HepG2 (cell line): Measurements from ENCODE around the gene HIF3A. TPM values are rescaled to one million over a fixed set of nuclear protein-coding genes. Genes with fewer than 3 reads are reported as not detected.

Source experiments
- ATAC-seq: fragments of 200-7000 bp; cut with Tn5 transposase; 3 replicates; pipeline ENCODE4 v1.9.1; 2020; ENCODE audit warnings: mild to moderate bottlenecking, moderate library complexity
- BruUV-seq: library from RNA; stranded (reverse); fragments of 400-500 nt; replicated peaks from 2 replicates; lab custom pipeline; 2021; lab: Mats Ljungman, UMichigan
- CTCF ChIA-PET: fragments of 300-600 bp; formaldehyde crosslinking; extraction: SDS; loops from one replicate; lab custom pipeline; 2021; ENCODE audit warnings: low total read pairs, inconsistent platforms, low intra/inter-chr PET ratio; lab: Yijun Ruan, JAX
- POLR2A ChIA-PET: fragments of 350-600 bp; sonication (Branson Sonifier 250); formaldehyde crosslinking; loops from one replicate; lab custom pipeline; 2020; ENCODE audit warnings: antibody characterized with exemption, inconsistent platforms; lab: Yijun Ruan, JAX
- DNase-seq: peaks from one replicate; pipeline ENCODE4 v3.0.0-alpha.2; 2015; ENCODE audit warnings: low spot score
- FAIRE-seq: peaks from 3 replicates; lab custom pipeline; 2011; peaks lifted over from hg19 to GRCh38; lab: Jason Lieb, UNC
- H2AFZ ChIP-seq: one replicate; pipeline ENCODE4 v1.6.1; 2011; ENCODE audit warnings: low read length, inconsistent platforms
- H3K27ac ChIP-seq: fragments of 300-600 bp; 3 replicates; pipeline ENCODE4 v1.8.0; 2011; ENCODE audit warnings: mixed run types, mild to moderate bottlenecking, mixed read lengths, low read length, inconsistent platforms; ENCODE audit not compliant: insufficient read depth; ENCODE audit errors: extremely low read length
- H3K27me3 ChIP-seq, 2 experiments: fragments of 200-600 bp in 1 of 2; 2 replicates in 1 of 2; 3 replicates in 1 of 2; pipeline versions ENCODE4 v1.6.0 to v1.8.0; 2011; ENCODE audit warnings: low read length in 2 of 2, mild to moderate bottlenecking in 2 of 2, moderate library complexity in 2 of 2, inconsistent platforms in 1 of 2; ENCODE audit not compliant: insufficient read depth in 2 of 2, control insufficient read depth in 1 of 2
- H3K36me3 ChIP-seq, 2 experiments: fragments of 200-600 bp in 1 of 2; replicated peaks in 1 of 2; 2 replicates in 1 of 2; 3 replicates in 1 of 2; pipeline versions ENCODE4 v1.5.1 to v1.8.0; 2011; ENCODE audit warnings: low read length in 2 of 2, inconsistent platforms in 1 of 2; ENCODE audit not compliant: insufficient read depth in 2 of 2, control insufficient read depth in 1 of 2
- H3K4me1 ChIP-seq: 2 replicates; pipeline ENCODE4 v1.5.1; 2012; ENCODE audit warnings: low read length, inconsistent platforms; ENCODE audit not compliant: insufficient read depth
- H3K4me2 ChIP-seq: 2 replicates; pipeline ENCODE4 v1.6.0; 2011; ENCODE audit warnings: low read depth, low read length, inconsistent platforms
- H3K4me3 ChIP-seq, 3 experiments: fragments of 200-600 bp in 1 of 3; sonication (generic), shearing (Covaris generic) in 1 of 3; replicated peaks in 1 of 3; 2 replicates each; pipeline ENCODE4 v1.5.1; 2011 to 2016; ENCODE audit warnings: low read length in 3 of 3, inconsistent platforms in 2 of 3, low read depth in 2 of 3, mild to moderate bottlenecking in 2 of 3, control low read depth in 1 of 3, mixed read lengths in 1 of 3; ENCODE audit not compliant: insufficient read depth in 1 of 3
- H3K79me2 ChIP-seq: one replicate; pipeline ENCODE4 v1.6.1; 2011; ENCODE audit warnings: low read length, inconsistent platforms; ENCODE audit not compliant: insufficient read depth
- H3K9ac ChIP-seq: 2 replicates; pipeline ENCODE4 v1.6.0; 2011; ENCODE audit warnings: mild to moderate bottlenecking, low read depth, low read length, inconsistent platforms; ENCODE audit not compliant: insufficient read depth
- H3K9me3 ChIP-seq: 2 replicates; pipeline ENCODE4 v1.5.1; 2012; ENCODE audit warnings: mild to moderate bottlenecking, low read length
- H4K20me1 ChIP-seq: 2 replicates; pipeline ENCODE4 v1.6.0; 2011; ENCODE audit warnings: inconsistent platforms, mild to moderate bottlenecking, low read length, moderate library complexity; ENCODE audit not compliant: insufficient read depth
- CCAR2 ChIP-seq: fragments of 200-400 bp; formaldehyde crosslinking; optimal IDR thresholded peaks from 2 replicates; pipeline ENCODE3; 2018; ENCODE audit warnings: low read depth, mild to moderate bottlenecking, low read length, moderate library complexity
- CHCHD3 ChIP-seq: sonication (generic); formaldehyde crosslinking; IDR thresholded peaks from 2 replicates; pipeline ENCODE4 v1.8.0; 2022; ENCODE audit warnings: mild to moderate bottlenecking, missing genetic modification reagents, moderate library complexity
- CREB3 ChIP-seq: sonication (generic); formaldehyde crosslinking; IDR thresholded peaks from 2 replicates; pipeline ENCODE4 v1.5.0; 2020; ENCODE audit warnings: missing genetic modification reagents
- HBP1 ChIP-seq: IDR thresholded peaks from 2 replicates; pipeline ENCODE4 v1.6.1; 2016; ENCODE audit warnings: low read depth, control low read depth
- KDM1A ChIP-seq: IDR thresholded peaks from 2 replicates; pipeline ENCODE4 v1.6.1; 2016; ENCODE audit warnings: missing compliant biosample characterization
- KLF15 ChIP-seq: sonication (generic); formaldehyde crosslinking; IDR thresholded peaks from 2 replicates; pipeline ENCODE4 v1.8.1; 2023; ENCODE audit warnings: borderline replicate concordance, mild to moderate bottlenecking, inconsistent platforms, missing genetic modification reagents, mixed read lengths
- SP2 ChIP-seq: sonication (generic); formaldehyde crosslinking; IDR thresholded peaks from 2 replicates; pipeline ENCODE4 v1.5.1; 2020; ENCODE audit warnings: mild to moderate bottlenecking, missing genetic modification reagents
- ZNF20 ChIP-seq: sonication (generic); formaldehyde crosslinking; IDR thresholded peaks from 2 replicates; pipeline ENCODE4 v1.4.0; 2020; ENCODE audit warnings: mild to moderate bottlenecking, moderate library complexity, missing genetic modification reagents
- ZNF30 ChIP-seq: sonication (generic); formaldehyde crosslinking; IDR thresholded peaks from 2 replicates; pipeline ENCODE4 v1.5.0; 2020; ENCODE audit warnings: mild to moderate bottlenecking, missing genetic modification reagents
- ZNF678 ChIP-seq: sonication (generic); formaldehyde crosslinking; IDR thresholded peaks from 2 replicates; pipeline ENCODE4 v1.4.0; 2020; ENCODE audit warnings: mild to moderate bottlenecking, missing genetic modification reagents
- ZNF766 ChIP-seq: sonication (generic); formaldehyde crosslinking; IDR thresholded peaks from 2 replicates; pipeline ENCODE4 v1.5.0; 2020; ENCODE audit warnings: missing genetic modification reagents, borderline replicate concordance
- ZNF776 ChIP-seq: sonication (generic); formaldehyde crosslinking; IDR thresholded peaks from 2 replicates; pipeline ENCODE4 v1.4.0; 2020; ENCODE audit warnings: mild to moderate bottlenecking, missing genetic modification reagents
- ZNF792 ChIP-seq: IDR thresholded peaks from 2 replicates; pipeline ENCODE4 v1.6.1; 2016
- WGBS: methylation state at CpG from one replicate; pipeline ENCODE4 v1.1.6; 2017; ENCODE audit warnings: low lambda C conversion rate; 5-methylcytosine and 5-hydroxymethylcytosine counted together
- in situ Hi-C: cut with HindIII; loops from 2 replicates; pipeline ENCODE4 v1.10.0; 2017; ENCODE audit warnings: low pct_unique_long_range_greater_than_20kb; ENCODE audit not compliant: extremely low pct_ligation_motif_present
- intact Hi-C: fragments of 100-400 bp; cut with micrococcal nuclease; formaldehyde crosslinking; loops from one replicate; pipeline ENCODE4 v1.10.0; 2022; ENCODE audit not compliant: unreplicated experiment
- polyA plus RNA-seq, 8 experiments: library from polyadenylated mRNA; depleted of rRNA in 3 of 8; stranded (reverse) in 7 of 8; unstranded in 1 of 8; fragments of >200 nt; fragmentation: Illumina TruSeq in 4 of 8; extraction: Trizol in 4 of 8; gene quantifications; 2 replicates each; pipeline versions ENCODE4 v1.2.1 to v1.2.3, GENCODE V29; 2011 to 2016; ENCODE audit warnings: low read depth in 4 of 8, missing spikeins in 1 of 8, mixed read lengths in 1 of 8; ENCODE audit not compliant: insufficient read depth in 1 of 8
- total RNA-seq, 5 experiments: library from RNA; depleted of rRNA; stranded (reverse); fragments of >200 nt; fragmentation: Illumina TruSeq; extraction: Trizol; gene quantifications; 2 replicates each; pipeline ENCODE4 v1.2.3, GENCODE V29; 2016; ENCODE audit warnings: low read depth in 1 of 5

Gene HIF3A
- total and polyA plus RNA-seq, 2 of the 13 experiments (the other 11 are each of a cell fraction or from before 2014, with no cell fraction given): 0.09 to 0.22 TPM

- ATAC-seq (no peak), DNase-seq (no peak), FAIRE-seq (no peak)
- Histone ChIP-seq H3K9ac (no peak overlapping the region), H3K4me2 (no peak overlapping the region), H4K20me1 (no peaks in the 10 kb centered on the region), H3K9me3 (no peaks in the 10 kb centered on the region), H3K36me3 (peaks cover 10 to 46% of the 10 kb centered on the region in 2 experiments), H3K27me3 (no peaks in the 10 kb centered on the region), H3K79me2 (no peaks in the 10 kb centered on the region), H3K27ac (no peak overlapping the region), H2AFZ (no peak overlapping the region), H3K4me1 (peaks cover 13% of the 10 kb centered on the region), H3K4me3 (no peak overlapping the region)
- in situ Hi-C loops (no loop called here), intact Hi-C loops (no loop called here)
- ChIA-PET CTCF (no interaction called here), POLR2A (no interaction called here)
- 98% methylated on average over 9 of the region's 9 CpGs for WGBS
- TF ChIP-seq KLF15 (CRISPR knock-in tag): no peak
- no peak for TF ChIP-seq KDM1A (CRISPR knock-in tag)
- TF ChIP-seq CREB3 (CRISPR knock-in tag): no peak
- no peak for TF ChIP-seq CCAR2
- TF ChIP-seq ZNF792 (CRISPR knock-in tag): no peak
- no peak for TF ChIP-seq ZNF776 (CRISPR knock-in tag)
- no peak for TF ChIP-seq ZNF678
- no peak for TF ChIP-seq ZNF20 (CRISPR knock-in tag)
- no peak for TF ChIP-seq CHCHD3 (CRISPR knock-in tag)
- TF ChIP-seq SP2 (CRISPR knock-in tag): no peak
- TF ChIP-seq HBP1: no peak
- no peak for TF ChIP-seq ZNF30 (CRISPR knock-in tag)
- TF ChIP-seq ZNF766 (CRISPR knock-in tag): no peak
- BruUV-seq: no TSS peak
Measured at GRCh38 chr19:46366620-46367292, 69.9 kb downstream of the HIF3A start.
